Ishikawa (cell line): ENCODE measurements around the gene SERPINB4.

Source experiments
- CEBPB ChIP-seq: IDR thresholded peaks from 2 replicates; pipeline ENCODE4 v1.6.1; 2012
- CREB1 ChIP-seq: IDR thresholded peaks from 2 replicates; pipeline ENCODE4 v1.6.1; 2012; ENCODE audit warnings: low read depth
- EGR1 ChIP-seq: IDR thresholded peaks from 2 replicates; pipeline ENCODE4 v1.6.1; 2012
- EP300 ChIP-seq: IDR thresholded peaks from 2 replicates; pipeline ENCODE4 v1.6.1; 2012; ENCODE audit warnings: borderline replicate concordance
- FOXM1 ChIP-seq: IDR thresholded peaks from 2 replicates; pipeline ENCODE4 v1.6.1; 2012; ENCODE audit warnings: low read depth, borderline replicate concordance
- NFIC ChIP-seq: IDR thresholded peaks from 2 replicates; pipeline ENCODE4 v1.6.1; 2012
- RAD21 ChIP-seq: IDR thresholded peaks from 2 replicates; pipeline ENCODE4 v1.6.1; 2012; ENCODE audit warnings: low read depth
- TAF1 ChIP-seq: IDR thresholded peaks from 2 replicates; pipeline ENCODE4 v1.6.1; 2012; ENCODE audit warnings: low read depth, mild to moderate bottlenecking
- TCF12 ChIP-seq: IDR thresholded peaks from 2 replicates; pipeline ENCODE4 v1.6.1; 2012; ENCODE audit warnings: low read depth
- TEAD4 ChIP-seq: IDR thresholded peaks from 2 replicates; pipeline ENCODE4 v1.6.1; 2012
- YY1 ChIP-seq: IDR thresholded peaks from 2 replicates; pipeline ENCODE4 v1.6.1; 2012; ENCODE audit warnings: low read depth
- ZBTB7A ChIP-seq: IDR thresholded peaks from 2 replicates; pipeline ENCODE4 v1.6.1; 2012; ENCODE audit warnings: low read depth
- TF ChIP-seq, protein P1 (sequence below): IDR thresholded peaks from 2 replicates; pipeline ENCODE4 v1.6.1; 2012
- TF ChIP-seq, protein P2 (sequence below): IDR thresholded peaks from 2 replicates; pipeline ENCODE4 v1.6.1; 2012
- TF ChIP-seq, protein P3 (sequence below): IDR thresholded peaks from 2 replicates; pipeline ENCODE4 v1.6.1; 2012; ENCODE audit warnings: low read depth, mild to moderate bottlenecking

SERPINB4 gene

DNA sequence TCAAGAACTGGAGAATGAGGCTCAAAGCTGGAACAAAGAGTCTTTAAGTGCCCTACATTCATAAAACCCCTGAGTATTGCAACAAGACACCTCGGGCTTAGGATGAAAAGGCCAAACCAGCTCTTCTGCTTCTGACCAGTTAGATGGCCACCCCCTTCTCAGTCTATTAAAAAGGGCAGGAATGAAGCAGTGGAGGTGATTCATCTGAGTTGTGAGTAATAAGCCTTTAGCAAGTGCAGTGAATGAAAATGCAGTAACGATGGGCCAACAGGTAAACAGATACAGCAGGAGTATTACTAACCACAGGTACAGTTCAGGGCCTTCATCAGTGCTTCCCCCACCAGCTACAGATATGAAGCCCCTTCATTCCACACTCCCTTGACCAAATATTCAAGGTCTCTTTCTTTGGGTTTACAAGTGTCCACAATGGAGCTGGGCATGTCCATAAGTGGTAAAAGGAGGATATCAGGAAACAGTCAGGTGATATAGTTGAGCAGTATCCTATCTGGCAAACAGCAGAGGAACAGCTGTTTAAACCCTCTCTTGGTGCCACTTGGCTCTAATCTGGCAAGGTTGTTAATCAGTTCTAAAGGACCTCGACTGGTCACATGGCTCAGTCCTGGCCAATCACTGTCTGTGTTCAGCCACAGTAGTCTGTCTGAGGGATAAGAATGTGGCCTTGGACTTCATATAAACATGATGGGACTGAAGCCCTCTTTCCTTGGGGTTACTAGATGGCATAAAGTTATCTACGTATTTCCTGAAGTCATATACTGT is 39.1 kb downstream of the SERPINB4 start:
- no peak for TF ChIP-seq TEAD4
- TF ChIP-seq, protein P1, sequence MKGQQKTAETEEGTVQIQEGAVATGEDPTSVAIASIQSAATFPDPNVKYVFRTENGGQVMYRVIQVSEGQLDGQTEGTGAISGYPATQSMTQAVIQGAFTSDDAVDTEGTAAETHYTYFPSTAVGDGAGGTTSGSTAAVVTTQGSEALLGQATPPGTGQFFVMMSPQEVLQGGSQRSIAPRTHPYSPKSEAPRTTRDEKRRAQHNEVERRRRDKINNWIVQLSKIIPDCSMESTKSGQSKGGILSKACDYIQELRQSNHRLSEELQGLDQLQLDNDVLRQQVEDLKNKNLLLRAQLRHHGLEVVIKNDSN: peak; percentile 38; the same call in 1 of the 2 replicates

DNA sequence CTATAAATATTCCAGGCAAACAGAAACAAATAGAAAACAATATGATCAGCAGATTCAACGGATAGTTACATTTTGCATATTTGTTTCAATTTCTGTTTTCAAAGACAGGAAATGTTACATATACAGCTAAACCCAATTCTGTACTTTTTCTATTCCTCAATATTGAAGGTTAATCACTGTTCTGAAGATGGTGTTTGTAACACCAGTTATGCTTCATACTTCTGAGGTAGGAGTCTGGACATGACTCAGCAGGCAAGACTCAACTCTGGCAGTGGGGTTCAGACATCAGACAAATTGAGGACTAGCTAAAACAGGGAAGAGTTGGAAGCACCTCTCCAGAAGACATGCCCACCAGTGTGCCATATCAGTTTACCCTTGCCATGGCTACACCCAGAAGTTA is 40.3 kb downstream of the SERPINB4 start:
- TF ChIP-seq TEAD4 (no peak), NFIC (no peak), YY1 (no peak), EP300 (no peak), EGR1 (no peak), ZBTB7A (no peak), FOXM1 (no peak), TAF1 (no peak), CEBPB (no peak), TCF12 (no peak), RAD21 (no peak), CREB1 (no peak)
- TF ChIP-seq, protein P1: no peak
- TF ChIP-seq, protein P2, sequence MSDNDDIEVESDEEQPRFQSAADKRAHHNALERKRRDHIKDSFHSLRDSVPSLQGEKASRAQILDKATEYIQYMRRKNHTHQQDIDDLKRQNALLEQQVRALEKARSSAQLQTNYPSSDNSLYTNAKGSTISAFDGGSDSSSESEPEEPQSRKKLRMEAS: no peak
- TF ChIP-seq, protein P3, sequence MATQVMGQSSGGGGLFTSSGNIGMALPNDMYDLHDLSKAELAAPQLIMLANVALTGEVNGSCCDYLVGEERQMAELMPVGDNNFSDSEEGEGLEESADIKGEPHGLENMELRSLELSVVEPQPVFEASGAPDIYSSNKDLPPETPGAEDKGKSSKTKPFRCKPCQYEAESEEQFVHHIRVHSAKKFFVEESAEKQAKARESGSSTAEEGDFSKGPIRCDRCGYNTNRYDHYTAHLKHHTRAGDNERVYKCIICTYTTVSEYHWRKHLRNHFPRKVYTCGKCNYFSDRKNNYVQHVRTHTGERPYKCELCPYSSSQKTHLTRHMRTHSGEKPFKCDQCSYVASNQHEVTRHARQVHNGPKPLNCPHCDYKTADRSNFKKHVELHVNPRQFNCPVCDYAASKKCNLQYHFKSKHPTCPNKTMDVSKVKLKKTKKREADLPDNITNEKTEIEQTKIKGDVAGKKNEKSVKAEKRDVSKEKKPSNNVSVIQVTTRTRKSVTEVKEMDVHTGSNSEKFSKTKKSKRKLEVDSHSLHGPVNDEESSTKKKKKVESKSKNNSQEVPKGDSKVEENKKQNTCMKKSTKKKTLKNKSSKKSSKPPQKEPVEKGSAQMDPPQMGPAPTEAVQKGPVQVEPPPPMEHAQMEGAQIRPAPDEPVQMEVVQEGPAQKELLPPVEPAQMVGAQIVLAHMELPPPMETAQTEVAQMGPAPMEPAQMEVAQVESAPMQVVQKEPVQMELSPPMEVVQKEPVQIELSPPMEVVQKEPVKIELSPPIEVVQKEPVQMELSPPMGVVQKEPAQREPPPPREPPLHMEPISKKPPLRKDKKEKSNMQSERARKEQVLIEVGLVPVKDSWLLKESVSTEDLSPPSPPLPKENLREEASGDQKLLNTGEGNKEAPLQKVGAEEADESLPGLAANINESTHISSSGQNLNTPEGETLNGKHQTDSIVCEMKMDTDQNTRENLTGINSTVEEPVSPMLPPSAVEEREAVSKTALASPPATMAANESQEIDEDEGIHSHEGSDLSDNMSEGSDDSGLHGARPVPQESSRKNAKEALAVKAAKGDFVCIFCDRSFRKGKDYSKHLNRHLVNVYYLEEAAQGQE: no peak

DNA sequence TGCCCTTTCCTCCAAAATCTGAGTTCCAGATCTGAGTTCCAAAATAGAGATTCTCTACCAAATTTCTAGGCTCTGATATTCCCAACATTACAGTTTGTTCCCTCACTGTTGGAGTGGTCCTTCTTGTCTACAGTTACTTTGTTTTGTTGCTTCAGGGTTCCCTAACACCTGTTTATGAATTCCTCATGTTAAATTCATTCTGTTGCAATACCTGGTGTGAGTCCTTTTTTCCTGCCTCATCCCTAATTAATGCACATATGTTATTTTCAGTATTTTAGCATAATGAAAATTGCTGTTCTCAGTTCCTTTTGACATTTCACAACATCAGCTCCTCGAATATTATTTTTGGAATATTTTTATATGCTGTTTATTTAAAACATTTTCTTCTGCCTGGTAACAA is 40.7 kb downstream of the SERPINB4 start:
- TF ChIP-seq EP300 (no peak), NFIC (no peak), RAD21 (no peak), TCF12 (no peak), TAF1 (no peak), TEAD4 (no peak)
- TF ChIP-seq, protein P2: no peak
- TF ChIP-seq, protein P1: no peak

DNA sequence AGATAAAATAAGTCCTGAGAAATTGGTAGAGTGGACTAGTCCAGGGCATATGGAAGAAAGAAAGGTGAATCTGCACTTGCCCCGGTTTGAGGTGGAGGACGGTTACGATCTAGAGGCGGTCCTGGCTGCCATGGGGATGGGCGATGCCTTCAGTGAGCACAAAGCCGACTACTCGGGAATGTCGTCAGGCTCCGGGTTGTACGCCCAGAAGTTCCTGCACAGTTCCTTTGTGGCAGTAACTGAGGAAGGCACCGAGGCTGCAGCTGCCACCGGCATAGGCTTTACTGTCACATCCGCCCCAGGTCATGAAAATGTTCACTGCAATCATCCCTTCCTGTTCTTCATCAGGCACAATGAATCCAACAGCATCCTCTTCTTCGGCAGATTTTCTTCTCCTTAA is 47.1 kb downstream of the SERPINB4 start:
- no peak for TF ChIP-seq TCF12
- no peak for TF ChIP-seq ZBTB7A
- TF ChIP-seq, protein P3: no peak
- no peak for TF ChIP-seq CEBPB
- no peak for TF ChIP-seq TEAD4
- no peak for TF ChIP-seq CREB1
- no peak for TF ChIP-seq TAF1
- TF ChIP-seq RAD21: no peak
- TF ChIP-seq NFIC: no peak
- TF ChIP-seq, protein P1: no peak
- TF ChIP-seq, protein P2: no peak

DNA sequence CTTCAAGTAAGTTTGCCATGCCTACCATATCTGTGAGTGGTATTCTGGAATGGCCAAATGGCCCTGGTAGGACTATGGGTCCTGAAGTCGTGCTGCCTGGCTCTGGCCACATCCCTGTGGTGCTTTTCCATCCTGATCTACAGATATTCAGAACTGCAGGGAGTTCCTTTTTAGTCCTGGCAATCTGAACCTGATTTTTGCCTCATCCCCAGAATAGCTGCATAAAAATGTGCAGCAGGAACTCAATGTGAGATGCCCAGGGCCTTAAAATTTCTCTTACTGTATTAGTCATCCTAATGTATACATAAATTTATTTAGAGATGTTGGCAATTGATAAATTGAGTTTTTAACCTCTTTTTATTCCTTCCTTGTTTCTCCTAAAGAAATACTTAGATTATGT is 51.6 kb downstream of the SERPINB4 start:
- TF ChIP-seq EP300: no peak
- TF ChIP-seq CEBPB: no peak
- no peak for TF ChIP-seq TEAD4
- TF ChIP-seq, protein P3: no peak
- no peak for TF ChIP-seq YY1
- TF ChIP-seq TCF12: no peak
- no peak for TF ChIP-seq TAF1
- TF ChIP-seq FOXM1: no peak
- no peak for TF ChIP-seq ZBTB7A
- no peak for TF ChIP-seq CREB1
- TF ChIP-seq EGR1: no peak
- TF ChIP-seq, protein P1: no peak
- no peak for TF ChIP-seq NFIC
- TF ChIP-seq, protein P2: no peak
- TF ChIP-seq RAD21: no peak
